Measurements from ENCODE around the gene LYZL6. TPM values are rescaled to one million over a fixed set of nuclear protein-coding genes. Genes with fewer than 3 reads are reported as not detected.

Gene LYZL6
- polyA plus RNA-seq, 1 donor (not counting 4 experiments of a cell fraction or from before 2014, with no cell fraction given), result not detected

- Histone ChIP-seq H3K79me2 (ENCODE audit: control insufficient read depth, insufficient read depth, low read length) (no peaks in the 10 kb centered on the region), H3K9ac (ENCODE audit: control insufficient read depth, extremely low read depth, insufficient read depth, low read length) (no peak overlapping the region), H3K4me3 (ENCODE audit: control insufficient read depth in 2 of 3, extremely low read depth in 1 of 3, insufficient read depth in 2 of 3, low read depth in 1 of 3, low read length in 3 of 3) (no peak overlapping the region), H3K27me3 (ENCODE audit: control insufficient read depth, extremely low read depth, insufficient read depth, low read length) (peaks cover 9% of the 10 kb centered on the region), H3K9me3 (ENCODE audit: control insufficient read depth, low read depth, low read length) (no peaks in the 10 kb centered on the region), H4K20me1 (ENCODE audit: control insufficient read depth, extremely low read depth, insufficient read depth, low read length) (no peaks in the 10 kb centered on the region), H3K27ac (ENCODE audit: control insufficient read depth, insufficient read depth, low read length) (no peak overlapping the region), H3K36me3 (ENCODE audit: control insufficient read depth in 2 of 2, extremely low read depth in 1 of 2, insufficient read depth in 2 of 2, low read length in 2 of 2) (no peaks in the 10 kb centered on the region), H2AFZ (ENCODE audit: control insufficient read depth, low read length) (no peak overlapping the region), H3K4me2 (ENCODE audit: control insufficient read depth, extremely low read depth, insufficient read depth, low read depth, low read length) (no peak overlapping the region), H3K9me1 (ENCODE audit: control insufficient read depth, extremely low read depth, insufficient read depth, low read length) (no peaks in the 10 kb centered on the region), H3K4me1 (ENCODE audit: control insufficient read depth, extremely low read depth, insufficient read depth, low read length) (no peaks in the 10 kb centered on the region)
- DNase-seq (ENCODE audit: low read depth, low spot score) (no peak), FAIRE-seq (no peak)
- no peak for TF ChIP-seq EZH2 (IDR thresholded peaks at IDR 0.05; ENCODE audit: low read length)
- TF ChIP-seq, protein P1, sequence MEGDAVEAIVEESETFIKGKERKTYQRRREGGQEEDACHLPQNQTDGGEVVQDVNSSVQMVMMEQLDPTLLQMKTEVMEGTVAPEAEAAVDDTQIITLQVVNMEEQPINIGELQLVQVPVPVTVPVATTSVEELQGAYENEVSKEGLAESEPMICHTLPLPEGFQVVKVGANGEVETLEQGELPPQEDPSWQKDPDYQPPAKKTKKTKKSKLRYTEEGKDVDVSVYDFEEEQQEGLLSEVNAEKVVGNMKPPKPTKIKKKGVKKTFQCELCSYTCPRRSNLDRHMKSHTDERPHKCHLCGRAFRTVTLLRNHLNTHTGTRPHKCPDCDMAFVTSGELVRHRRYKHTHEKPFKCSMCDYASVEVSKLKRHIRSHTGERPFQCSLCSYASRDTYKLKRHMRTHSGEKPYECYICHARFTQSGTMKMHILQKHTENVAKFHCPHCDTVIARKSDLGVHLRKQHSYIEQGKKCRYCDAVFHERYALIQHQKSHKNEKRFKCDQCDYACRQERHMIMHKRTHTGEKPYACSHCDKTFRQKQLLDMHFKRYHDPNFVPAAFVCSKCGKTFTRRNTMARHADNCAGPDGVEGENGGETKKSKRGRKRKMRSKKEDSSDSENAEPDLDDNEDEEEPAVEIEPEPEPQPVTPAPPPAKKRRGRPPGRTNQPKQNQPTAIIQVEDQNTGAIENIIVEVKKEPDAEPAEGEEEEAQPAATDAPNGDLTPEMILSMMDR (optimal IDR thresholded peaks at IDR 0.05 in 1 of 3, IDR thresholded peaks at IDR 0.05 in 1 of 3, conservative IDR thresholded peaks at IDR 0.05 in 1 of 3; ENCODE audit: extremely low read depth in 1 of 3, insufficient read depth in 2 of 3, low read length in 3 of 3), result no peak
- dilution Hi-C loops (cut with MboI; ENCODE audit: extremely low pct_ligation_motif_present, low sequenced_read_pairs), result loop anchor here (25.0 kb wide), 1 partner anchor 155 kb away; no protein-coding TSS in a partner anchor
Measured at GRCh38 chr17:35981908-35982330, 38.4 kb upstream of the LYZL6 start.

- Histone ChIP-seq H3K4me2 (ENCODE audit: control insufficient read depth, extremely low read depth, insufficient read depth, low read depth, low read length) (no peak within 1 kb of the TSS), H4K20me1 (ENCODE audit: control insufficient read depth, extremely low read depth, insufficient read depth, low read length) (no peaks in the 10 kb centered on the region), H3K9me3 (ENCODE audit: control insufficient read depth, low read depth, low read length) (no peaks in the 10 kb centered on the region), H3K27ac (ENCODE audit: control insufficient read depth, insufficient read depth, low read length) (no peak within 1 kb of the TSS), H3K4me3 (ENCODE audit: control insufficient read depth in 2 of 3, extremely low read depth in 1 of 3, insufficient read depth in 2 of 3, low read depth in 1 of 3, low read length in 3 of 3) (no peak within 1 kb of the TSS), H3K79me2 (ENCODE audit: control insufficient read depth, insufficient read depth, low read length) (no peaks in the 10 kb centered on the region), H2AFZ (ENCODE audit: control insufficient read depth, low read length) (no peak within 1 kb of the TSS), H3K36me3 (ENCODE audit: control insufficient read depth in 2 of 2, extremely low read depth in 1 of 2, insufficient read depth in 2 of 2, low read length in 2 of 2) (no peaks in the 10 kb centered on the region), H3K9ac (ENCODE audit: control insufficient read depth, extremely low read depth, insufficient read depth, low read length) (no peak within 1 kb of the TSS), H3K9me1 (ENCODE audit: control insufficient read depth, extremely low read depth, insufficient read depth, low read length) (no peaks in the 10 kb centered on the region), H3K4me1 (ENCODE audit: control insufficient read depth, extremely low read depth, insufficient read depth, low read length) (no peaks in the 10 kb centered on the region), H3K27me3 (ENCODE audit: control insufficient read depth, extremely low read depth, insufficient read depth, low read length) (peaks cover 9% of the 10 kb centered on the region)
- FAIRE-seq (no peak), DNase-seq (ENCODE audit: low read depth, low spot score) (no peak)
- TF ChIP-seq, protein P1 (optimal IDR thresholded peaks at IDR 0.05 in 1 of 3, IDR thresholded peaks at IDR 0.05 in 1 of 3, conservative IDR thresholded peaks at IDR 0.05 in 1 of 3; ENCODE audit: extremely low read depth in 1 of 3, insufficient read depth in 2 of 3, low read length in 3 of 3), result no peak
- TF ChIP-seq EZH2 (IDR thresholded peaks at IDR 0.05; ENCODE audit: low read length), result no peak
- dilution Hi-C loops (cut with MboI; ENCODE audit: extremely low pct_ligation_motif_present, low sequenced_read_pairs), result loop anchor here (25.0 kb wide), 1 partner anchor 156 kb away; no protein-coding TSS in a partner anchor
Measured at GRCh38 chr17:35981246-35981645, 37.7 kb upstream of the LYZL6 start, which contains the start of gene CCL16. TSS of gene CCL16 (minus strand) at chr17:35981497. CDS start at chr17:35981420, 77 bp downstream.
